H9 (cell line): ENCODE results near the gene CYB5A. TPM values are rescaled to one million over a fixed set of nuclear protein-coding genes. Genes with fewer than 3 reads are reported as not detected.

Experiments used
- DNase-seq: peaks from one replicate; pipeline ENCODE4 v3.0.0-alpha.2; 2017
- H2AFZ ChIP-seq: one replicate; pipeline ENCODE4 v1.6.1; 2013; ENCODE audit warnings: mild to moderate bottlenecking, low read length, control low read depth, moderate library complexity
- H2AK5ac ChIP-seq: 2 replicates; pipeline ENCODE4 v1.6.1; 2013; ENCODE audit warnings: low read length, control low read depth, mixed read lengths; ENCODE audit not compliant: insufficient read length
- H2BK120ac ChIP-seq: one replicate; pipeline ENCODE4 v1.6.1; 2013; ENCODE audit warnings: low read depth, mild to moderate bottlenecking, low read length, control low read depth, inconsistent platforms; ENCODE audit not compliant: poor library complexity, severe bottlenecking
- H2BK12ac ChIP-seq: 2 replicates; pipeline ENCODE4 v1.6.1; 2013; ENCODE audit warnings: low read length, control low read depth, mixed read lengths, low read depth; ENCODE audit not compliant: insufficient read length
- H2BK15ac ChIP-seq: 2 replicates; pipeline ENCODE4 v1.6.1; 2013; ENCODE audit warnings: low read depth, low read length, control low read depth
- H2BK20ac ChIP-seq: one replicate; pipeline ENCODE4 v1.6.1; 2013; ENCODE audit warnings: low read depth, mild to moderate bottlenecking, low read length, control low read depth, inconsistent platforms; ENCODE audit not compliant: poor library complexity, severe bottlenecking
- H2BK5ac ChIP-seq: 2 replicates; pipeline ENCODE4 v1.6.1; 2013; ENCODE audit warnings: low read length, control low read depth, mixed read lengths; ENCODE audit not compliant: insufficient read length
- H3K14ac ChIP-seq: 2 replicates; pipeline ENCODE4 v1.6.1; 2013; ENCODE audit warnings: low read length, control low read depth; ENCODE audit not compliant: insufficient read depth
- H3K18ac ChIP-seq: 2 replicates; pipeline ENCODE4 v1.6.1; 2013; ENCODE audit warnings: low read depth, mild to moderate bottlenecking, mixed read lengths, low read length, control low read depth; ENCODE audit not compliant: insufficient read length
- H3K23ac ChIP-seq: 2 replicates; pipeline ENCODE4 v1.6.1; 2013; ENCODE audit warnings: low read length, control low read depth, mixed read lengths, low read depth; ENCODE audit not compliant: insufficient read length
- H3K23me2 ChIP-seq: 2 replicates; pipeline ENCODE4 v1.6.1; 2013; ENCODE audit warnings: low read depth, mild to moderate bottlenecking, mixed read lengths, low read length, control low read depth; ENCODE audit not compliant: insufficient read length, poor library complexity, severe bottlenecking
- H3K27ac ChIP-seq: 2 replicates; pipeline ENCODE4 v1.5.1; 2013; ENCODE audit warnings: low read length, control low read depth, mixed read lengths, low read depth; ENCODE audit not compliant: insufficient read length
- H3K27me3 ChIP-seq: 2 replicates; pipeline ENCODE4 v1.6.1; 2013; ENCODE audit warnings: low read length, control low read depth, inconsistent platforms; ENCODE audit not compliant: insufficient read depth
- H3K4ac ChIP-seq: 2 replicates; pipeline ENCODE4 v1.6.1; 2013; ENCODE audit warnings: low read depth, mild to moderate bottlenecking, control low read depth, inconsistent platforms, low read length, moderate library complexity
- H3K4me1 ChIP-seq: 2 replicates; pipeline ENCODE4 v1.6.1; 2013; ENCODE audit warnings: low read length, control low read depth, inconsistent platforms; ENCODE audit not compliant: insufficient read depth
- H3K4me2 ChIP-seq: 2 replicates; pipeline ENCODE4 v1.6.1; 2013; ENCODE audit warnings: low read length, control low read depth, mixed read lengths; ENCODE audit not compliant: insufficient read length, insufficient read depth
- H3K56ac ChIP-seq: 2 replicates; pipeline ENCODE4 v1.6.1; 2013; ENCODE audit warnings: low read depth, mild to moderate bottlenecking, mixed read lengths, low read length, control low read depth; ENCODE audit not compliant: insufficient read length
- H3K79me1 ChIP-seq: 2 replicates; pipeline ENCODE4 v1.6.1; 2013; ENCODE audit warnings: low read depth, mild to moderate bottlenecking, moderate library complexity, low read length, control low read depth, inconsistent platforms; ENCODE audit not compliant: insufficient read depth, poor library complexity, severe bottlenecking
- H3K79me2 ChIP-seq: 2 replicates; pipeline ENCODE4 v1.6.1; 2013; ENCODE audit warnings: low read length, control low read depth, inconsistent platforms; ENCODE audit not compliant: insufficient read depth
- H3K9ac ChIP-seq: 2 replicates; pipeline ENCODE4 v1.6.1; 2013; ENCODE audit warnings: low read length, control low read depth, mixed read lengths; ENCODE audit not compliant: insufficient read length; ENCODE audit errors: extremely low read depth
- H3K9me3 ChIP-seq: one replicate; pipeline ENCODE4 v1.6.1; 2013; ENCODE audit warnings: low read depth, low read length, inconsistent platforms; ENCODE audit not compliant: control insufficient read depth
- H3T11ph ChIP-seq: one replicate; pipeline ENCODE4 v1.6.1; 2013; ENCODE audit warnings: mild to moderate bottlenecking, low read length, control low read depth, inconsistent platforms
- H4K20me1 ChIP-seq: one replicate; pipeline ENCODE4 v1.6.1; 2013; ENCODE audit not compliant: control insufficient read depth, insufficient read length, insufficient read depth
- H4K5ac ChIP-seq: 2 replicates; pipeline ENCODE4 v1.6.1; 2013; ENCODE audit warnings: low read depth, mild to moderate bottlenecking, mixed read lengths, low read length, control low read depth; ENCODE audit not compliant: insufficient read length
- H4K8ac ChIP-seq: replicated peaks from 2 replicates; pipeline ENCODE4 v1.6.1; 2013; ENCODE audit warnings: low read length, control low read depth, mixed read lengths, low read depth; ENCODE audit not compliant: insufficient read length
- H4K91ac ChIP-seq: 2 replicates; pipeline ENCODE4 v1.6.1; 2013; ENCODE audit warnings: low read depth, mild to moderate bottlenecking, moderate library complexity, mixed read lengths, low read length, control low read depth; ENCODE audit not compliant: insufficient read length
- H3K27ac Mint-ChIP-seq, 3 experiments: 2 replicates in 2 of 3; 3 replicates in 1 of 3; pipeline ENCODE4 v1.8.0; 2020 to 2021; ENCODE audit warnings: mixed read lengths in 3 of 3, mild to moderate bottlenecking in 1 of 3, moderate library complexity in 1 of 3
- H3K27me3 Mint-ChIP-seq: 2 replicates; pipeline ENCODE4 v1.8.0; 2021; ENCODE audit warnings: low read depth, mild to moderate bottlenecking, moderate library complexity, mixed read lengths
- H3K36me3 Mint-ChIP-seq, 3 experiments: 2 replicates in 2 of 3; 3 replicates in 1 of 3; pipeline ENCODE4 v1.8.0; 2020 to 2021; ENCODE audit warnings: low read depth in 3 of 3, mixed read lengths in 3 of 3; ENCODE audit not compliant: insufficient read depth in 1 of 3
- H3K4me1 Mint-ChIP-seq, 2 experiments: 2 replicates each; pipeline ENCODE4 v1.8.0; 2020; ENCODE audit warnings: mixed read lengths in 2 of 2
- H3K4me3 Mint-ChIP-seq, 2 experiments: 2 replicates in 1 of 2; 3 replicates in 1 of 2; pipeline ENCODE4 v1.8.0; 2020 to 2021; ENCODE audit warnings: mild to moderate bottlenecking in 2 of 2, mixed read lengths in 2 of 2, moderate library complexity in 1 of 2
- H3K9me3 Mint-ChIP-seq, 2 experiments: 2 replicates in 1 of 2; 3 replicates in 1 of 2; pipeline ENCODE4 v1.8.0; 2020; ENCODE audit warnings: mild to moderate bottlenecking in 2 of 2, mixed read lengths in 2 of 2, moderate library complexity in 1 of 2
- WGBS: extraction: QIAGEN DNeasy Blood & Tissue Kit; methylation state at CpG from one replicate; pipeline ENCODE4 v1.1.7; 2013; ENCODE audit warnings: missing lambda C conversion rate, low lambda C conversion rate, mixed read lengths; ENCODE audit not compliant: insufficient read length; ENCODE audit errors: extremely low coverage; 5-methylcytosine and 5-hydroxymethylcytosine counted together
- total RNA-seq: library from RNA; stranded (reverse); gene quantifications from 2 replicates; pipeline ENCODE4 v1.2.1, GENCODE V29; 2021
- TF ChIP-seq, protein P1 (sequence below): fragments of 200-600 bp; sonication (generic); conservative IDR thresholded peaks from 3 replicates; pipeline ENCODE4 v1.8.0; 2021; ENCODE audit warnings: antibody characterized with exemption, mild to moderate bottlenecking

Gene CYB5A
- total RNA-seq, 1 experiment from 2014 or later: 93.2 TPM

DNA sequence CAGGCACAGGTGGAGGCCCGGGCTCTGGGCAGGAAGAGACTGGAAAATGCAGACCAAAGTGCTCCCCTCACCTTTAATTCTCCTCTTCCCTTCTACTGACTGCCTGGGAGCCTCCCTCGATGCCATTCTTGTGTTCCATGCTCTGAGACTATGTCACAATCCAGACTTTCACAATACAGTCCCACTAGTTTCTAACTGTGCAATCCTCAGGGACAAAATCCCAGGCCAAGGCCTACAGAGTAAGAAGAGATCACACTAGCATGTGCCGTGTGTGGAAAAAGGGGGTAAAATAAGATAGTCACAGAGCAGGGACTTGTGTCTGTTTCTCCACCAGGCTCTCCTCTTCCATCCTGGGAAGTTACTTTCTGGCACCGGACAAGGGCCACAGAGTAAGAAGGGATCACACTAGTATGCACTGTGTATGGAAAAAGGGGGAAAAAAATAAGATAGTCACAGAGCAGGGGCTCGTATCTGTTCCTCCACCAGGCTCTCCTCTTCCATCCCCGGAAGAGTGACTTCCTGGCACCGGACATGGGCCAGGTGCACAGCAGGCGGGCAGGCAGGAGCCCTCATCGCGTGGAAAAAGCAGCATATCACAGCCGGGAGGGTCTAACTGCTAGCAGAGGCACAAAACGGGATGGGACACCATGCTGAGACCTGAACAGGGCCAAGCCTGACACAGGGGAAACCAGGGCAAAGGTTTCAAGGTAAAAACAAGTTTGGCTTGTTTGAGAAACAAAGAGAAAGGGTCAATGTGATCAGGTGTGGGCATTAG is 9.6 kb downstream of the CYB5A start:
- peak overlapping the region; percentile 84 for H3K27ac ChIP-seq
- H3K56ac ChIP-seq: no peak overlapping the region
- TF ChIP-seq, protein P1, sequence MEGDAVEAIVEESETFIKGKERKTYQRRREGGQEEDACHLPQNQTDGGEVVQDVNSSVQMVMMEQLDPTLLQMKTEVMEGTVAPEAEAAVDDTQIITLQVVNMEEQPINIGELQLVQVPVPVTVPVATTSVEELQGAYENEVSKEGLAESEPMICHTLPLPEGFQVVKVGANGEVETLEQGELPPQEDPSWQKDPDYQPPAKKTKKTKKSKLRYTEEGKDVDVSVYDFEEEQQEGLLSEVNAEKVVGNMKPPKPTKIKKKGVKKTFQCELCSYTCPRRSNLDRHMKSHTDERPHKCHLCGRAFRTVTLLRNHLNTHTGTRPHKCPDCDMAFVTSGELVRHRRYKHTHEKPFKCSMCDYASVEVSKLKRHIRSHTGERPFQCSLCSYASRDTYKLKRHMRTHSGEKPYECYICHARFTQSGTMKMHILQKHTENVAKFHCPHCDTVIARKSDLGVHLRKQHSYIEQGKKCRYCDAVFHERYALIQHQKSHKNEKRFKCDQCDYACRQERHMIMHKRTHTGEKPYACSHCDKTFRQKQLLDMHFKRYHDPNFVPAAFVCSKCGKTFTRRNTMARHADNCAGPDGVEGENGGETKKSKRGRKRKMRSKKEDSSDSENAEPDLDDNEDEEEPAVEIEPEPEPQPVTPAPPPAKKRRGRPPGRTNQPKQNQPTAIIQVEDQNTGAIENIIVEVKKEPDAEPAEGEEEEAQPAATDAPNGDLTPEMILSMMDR: no peak
- H3K79me2 ChIP-seq: peaks cover 9% of the 10 kb centered on the region; the same call in 1 of the 2 replicates
- no peak overlapping the region for H4K91ac ChIP-seq
- H3K23me2 ChIP-seq: no peaks in the 10 kb centered on the region
- no peaks in the 10 kb centered on the region for H4K20me1 ChIP-seq
- no peak overlapping the region for H4K8ac ChIP-seq
- peak overlapping the region; percentile 45 for H3K4me2 ChIP-seq
- no peak overlapping the region for H3T11ph ChIP-seq
- peak overlapping the region; percentile 93 to 94 (median 94) for H3K27ac Mint-ChIP-seq
- peaks cover 30% of the 10 kb centered on the region for H3K4me1 ChIP-seq
- peak overlapping the region; percentile 26 to 64 for H3K4me3 Mint-ChIP-seq
- H3K27me3 Mint-ChIP-seq: no peaks in the 10 kb centered on the region
- no peak overlapping the region for H2BK12ac ChIP-seq
- no peak overlapping the region for H2AFZ ChIP-seq
- H3K9ac ChIP-seq: no peak overlapping the region
- no peak overlapping the region for H4K5ac ChIP-seq
- H3K9me3 ChIP-seq: no peaks in the 10 kb centered on the region
- no peak overlapping the region for H3K18ac ChIP-seq
- H3K27me3 ChIP-seq: no peaks in the 10 kb centered on the region
- peak; percentile 62 for DNase-seq
- no peak overlapping the region for H2BK20ac ChIP-seq
- H2BK15ac ChIP-seq: no peak overlapping the region
- no peak overlapping the region for H2AK5ac ChIP-seq
- WGBS: no CpG with 5 or more reads among the region's 12 CpGs
- peaks cover 57 to 59% of the 10 kb centered on the region in 2 experiments for H3K4me1 Mint-ChIP-seq
- H3K4ac ChIP-seq: no peak overlapping the region
- H3K9me3 Mint-ChIP-seq: no peaks in the 10 kb centered on the region
- peaks cover 8 to 18% (median 16%) of the 10 kb centered on the region in 3 experiments for H3K36me3 Mint-ChIP-seq
- no peak overlapping the region for H2BK120ac ChIP-seq
- H3K79me1 ChIP-seq: peaks cover 5% of the 10 kb centered on the region
- no peak overlapping the region for H2BK5ac ChIP-seq
- no peak overlapping the region for H3K23ac ChIP-seq
- no peak overlapping the region; the same call in 1 of the 2 replicates for H3K14ac ChIP-seq
